Activated T-helper 9 cell treated with anti-CD3 and anti-CD28 coated beads, Interleukin-2, amount 50 U/mL, for 16 hours (primary cell): ENCODE data around the gene LMAN1L.

Source experiments
- DNase-seq: peaks from one replicate; pipeline ENCODE4 v3.0.0-alpha.2; 2020; ENCODE audit warnings: low read depth

LMAN1L gene

DNA sequence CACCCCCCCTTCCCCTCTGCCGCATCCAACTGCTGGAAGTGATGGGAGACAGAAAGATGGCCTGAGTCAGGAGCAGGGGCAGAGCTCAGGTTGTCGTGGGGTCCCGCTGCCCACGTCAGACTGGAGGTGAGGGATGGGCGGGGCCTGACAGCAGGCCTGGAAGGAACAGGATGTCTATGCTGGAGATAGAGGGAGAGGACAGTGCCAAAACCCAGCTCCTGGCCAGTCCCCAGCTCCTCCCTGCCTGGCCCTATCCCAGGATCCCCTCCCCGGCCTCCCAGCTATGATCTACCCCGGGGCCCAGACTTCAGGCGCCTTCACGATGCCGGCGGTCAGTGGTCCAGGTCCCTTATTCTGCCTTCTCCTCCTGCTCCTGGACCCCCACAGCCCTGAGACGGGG, at the start of gene LMAN1L:
Gene LMAN1L, plus strand, starts transcription at position 303 of the 400 bp plus-strand sequence. Its CDS starts 20 bp downstream, at position 323.
- no peak for DNase-seq

DNA sequence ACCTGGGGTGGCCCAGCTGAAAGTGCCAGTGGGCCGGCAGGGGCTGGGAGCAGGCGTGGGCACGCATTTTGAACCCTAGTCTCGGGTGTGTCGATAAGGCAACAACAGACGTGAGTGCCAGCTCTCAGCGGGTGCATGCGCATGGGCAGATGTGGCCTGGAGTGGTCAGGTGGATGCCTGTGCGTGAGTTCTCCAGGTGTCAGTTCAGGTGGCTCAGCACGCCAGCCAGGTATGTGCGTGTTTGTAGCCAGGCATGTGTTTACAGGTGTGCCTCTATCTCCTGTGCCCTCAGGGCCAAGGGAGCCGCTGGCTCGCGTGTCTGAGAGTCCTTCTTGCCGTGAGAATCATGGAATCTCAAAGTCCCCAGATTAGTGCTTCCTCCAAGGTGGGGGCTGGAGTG, 49.2 kb upstream of the LMAN1L start:
- DNase-seq, result no peak

DNA sequence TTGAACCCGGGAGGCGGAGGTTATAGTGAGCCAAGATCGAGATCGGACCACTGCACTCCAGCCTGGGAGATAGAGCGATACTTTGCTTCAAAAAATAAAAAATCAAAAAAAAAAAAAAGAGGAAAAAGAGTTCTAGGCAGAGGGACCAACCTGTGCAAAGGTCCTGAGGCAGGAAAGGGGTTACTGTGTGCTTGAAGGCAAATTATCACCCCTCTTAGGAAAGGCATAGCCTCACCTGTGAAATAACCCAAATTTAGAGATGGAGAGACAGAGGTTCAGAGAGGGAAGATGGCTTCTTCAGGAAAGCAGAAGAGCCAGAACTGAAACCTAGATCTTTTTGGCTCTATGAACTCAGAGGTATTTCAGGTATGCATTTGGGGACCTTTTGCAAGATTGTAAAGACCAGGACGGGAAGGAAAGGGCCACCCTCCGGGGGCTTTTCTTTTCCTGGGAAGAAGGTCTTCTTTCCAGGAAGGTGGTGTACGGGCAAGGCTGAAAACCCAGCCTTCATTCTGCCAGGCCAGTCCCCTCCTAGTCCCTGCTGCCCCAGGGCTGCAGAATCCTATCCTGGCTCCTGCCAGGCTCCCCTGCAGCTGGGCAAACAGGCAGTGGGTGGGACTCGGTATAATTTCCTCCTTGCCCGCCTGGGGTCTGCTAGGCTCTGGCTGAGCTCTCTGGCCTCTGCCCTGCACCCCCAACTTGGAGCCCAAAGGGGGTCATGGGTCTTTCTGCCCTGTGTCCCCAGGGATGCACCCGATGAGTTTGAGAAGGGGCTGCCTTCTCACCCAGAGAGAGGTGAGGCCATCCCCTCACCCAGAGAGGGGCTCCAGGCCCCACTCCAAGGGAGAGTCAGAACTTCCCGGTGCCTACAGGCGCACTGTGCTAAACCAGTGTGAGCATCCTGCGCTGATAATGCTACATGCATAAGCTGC, 45.2 kb upstream of the LMAN1L start:
- DNase-seq, result no peak

DNA sequence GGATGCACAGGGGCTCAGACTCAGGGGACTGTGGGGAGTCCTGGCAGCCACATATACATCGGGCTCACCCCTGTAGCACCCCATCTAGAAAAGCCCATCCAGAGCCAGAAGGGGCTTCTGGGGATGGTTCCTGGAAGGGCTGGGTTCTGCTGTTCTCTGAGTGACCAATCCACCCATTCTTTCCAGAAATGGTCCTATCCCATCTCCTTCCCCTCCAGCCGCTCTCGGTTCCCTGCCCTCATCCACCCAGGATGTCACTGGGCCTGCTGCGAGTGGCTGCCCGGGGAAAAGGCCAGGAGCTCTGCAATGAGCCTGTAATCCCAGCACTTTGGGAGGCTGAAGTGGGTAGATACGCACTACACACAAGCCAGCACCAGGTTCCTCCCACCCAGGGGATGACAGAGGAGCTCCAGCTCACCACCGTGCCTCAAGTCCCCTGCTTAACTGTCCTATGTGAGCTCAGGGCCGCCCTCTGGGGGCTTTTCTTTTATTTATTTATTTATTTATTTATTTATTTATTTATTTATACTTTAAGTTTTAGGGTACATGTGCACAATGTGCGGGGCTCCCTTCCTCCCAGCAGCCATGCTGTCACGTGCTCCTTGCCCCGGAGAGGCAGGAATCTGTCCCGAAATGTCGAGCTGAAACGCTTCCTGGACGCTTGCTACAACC, 44.4 kb upstream of the LMAN1L start:
- no peak for DNase-seq

DNA sequence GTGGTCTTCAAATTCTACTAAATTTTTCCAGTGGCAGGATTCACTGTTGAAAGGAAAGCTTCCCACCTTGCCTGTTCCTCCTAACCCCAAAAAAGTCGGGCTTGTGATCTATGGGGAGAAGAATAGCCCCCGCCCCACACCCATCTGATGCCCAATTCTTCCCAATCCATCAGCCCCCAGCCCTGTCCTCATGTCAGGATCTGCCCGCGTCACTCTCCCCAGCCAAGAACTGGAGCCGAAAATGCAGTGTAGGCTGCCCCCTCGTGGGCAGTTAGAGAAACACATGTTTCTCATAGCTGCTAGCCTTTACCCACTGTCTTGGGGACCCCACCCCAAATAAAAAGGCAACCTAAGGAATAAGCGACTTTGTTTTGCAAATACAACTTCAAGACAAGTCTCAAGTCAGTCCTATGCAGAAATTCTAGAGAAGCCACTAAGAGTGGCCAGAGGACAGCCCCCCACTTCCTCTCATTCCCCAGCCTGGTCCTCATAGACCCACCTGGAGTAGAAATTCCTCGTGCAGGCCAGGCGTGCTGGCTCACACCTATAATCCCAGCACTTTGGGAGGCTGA, 43.8 kb upstream of the LMAN1L start:
- DNase-seq, result peak; percentile 48

DNA sequence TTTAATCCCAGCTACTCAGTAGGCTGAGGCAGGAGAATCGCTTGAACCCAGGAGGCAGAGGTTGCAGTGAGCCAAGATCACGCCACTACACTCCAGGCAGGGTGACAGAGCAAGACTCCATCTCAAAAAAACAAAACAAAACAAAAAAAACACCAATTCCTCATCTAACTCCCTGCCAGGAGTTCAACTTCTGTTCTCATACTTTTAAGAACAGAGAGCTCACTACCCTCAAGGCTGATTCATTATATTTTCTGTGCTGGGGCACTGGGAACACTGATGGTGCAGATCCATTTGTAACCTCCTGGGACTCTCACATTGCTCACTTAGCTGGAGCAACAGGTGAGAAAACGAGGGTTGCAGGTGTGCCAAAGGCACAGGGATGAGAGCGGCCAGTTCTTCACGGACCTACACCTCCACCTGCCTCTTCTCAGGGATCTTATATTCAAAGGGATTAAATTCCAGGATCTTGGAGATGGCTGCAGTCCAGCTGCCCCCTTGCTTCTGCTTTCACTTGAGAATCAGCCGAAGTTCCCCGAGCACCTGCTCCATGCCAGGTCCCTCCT, 43.1 kb upstream of the LMAN1L start:
- no peak for DNase-seq

DNA sequence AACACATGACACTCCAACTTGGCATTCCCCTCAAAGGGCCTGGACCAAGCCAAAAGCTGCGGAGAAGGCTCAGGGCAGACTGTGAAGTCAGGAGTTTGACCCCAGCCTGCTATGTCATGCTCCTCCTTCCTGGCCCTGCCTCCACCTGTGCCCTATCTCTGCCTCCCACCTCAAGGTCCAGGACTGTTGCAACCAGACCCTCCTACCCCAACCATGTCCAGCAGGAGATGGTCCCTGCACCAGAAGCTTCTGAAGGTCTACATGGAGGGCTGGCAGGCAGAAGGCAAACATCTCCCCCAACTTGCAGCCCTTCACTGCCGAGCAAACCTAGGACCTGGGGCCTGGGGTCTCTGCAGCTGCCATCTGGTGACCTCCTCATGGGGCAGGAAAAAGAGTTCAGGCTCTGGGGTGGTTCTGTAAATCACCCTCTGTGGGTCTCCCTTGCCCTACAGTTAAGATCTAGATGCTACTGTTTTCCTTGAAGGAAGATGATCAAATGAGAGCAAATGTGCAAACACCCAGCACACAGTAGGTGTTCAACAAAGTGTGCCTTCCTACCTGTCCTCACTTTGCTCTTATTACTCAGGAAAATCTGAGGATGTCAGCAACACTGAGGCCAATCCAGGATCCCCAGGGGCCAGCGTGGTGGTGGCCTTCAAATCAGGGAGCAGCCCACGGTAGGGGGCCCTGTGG, 42.3 kb upstream of the LMAN1L start:
- DNase-seq, result no peak

DNA sequence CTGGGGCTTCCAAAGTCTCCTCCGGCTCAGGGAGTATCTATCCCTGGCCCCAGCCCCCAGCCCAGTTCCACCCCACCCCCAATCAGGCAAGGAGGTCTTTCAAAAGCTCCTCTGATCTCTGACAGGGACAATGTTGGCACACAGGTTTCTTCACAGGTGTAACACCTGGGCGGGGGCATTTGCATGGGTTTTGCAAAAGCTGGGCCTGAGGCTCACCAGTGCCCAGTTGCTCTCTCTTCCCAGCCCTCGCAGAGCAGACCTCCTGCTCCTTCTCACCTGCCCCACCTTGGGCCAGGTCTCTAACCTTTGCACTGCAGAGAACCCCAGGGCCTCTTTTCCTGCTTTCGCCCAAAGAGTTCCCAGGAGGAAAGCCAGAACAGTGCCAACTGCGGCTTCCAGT, 39.3 kb upstream of the LMAN1L start:
- DNase-seq, result no peak

DNA sequence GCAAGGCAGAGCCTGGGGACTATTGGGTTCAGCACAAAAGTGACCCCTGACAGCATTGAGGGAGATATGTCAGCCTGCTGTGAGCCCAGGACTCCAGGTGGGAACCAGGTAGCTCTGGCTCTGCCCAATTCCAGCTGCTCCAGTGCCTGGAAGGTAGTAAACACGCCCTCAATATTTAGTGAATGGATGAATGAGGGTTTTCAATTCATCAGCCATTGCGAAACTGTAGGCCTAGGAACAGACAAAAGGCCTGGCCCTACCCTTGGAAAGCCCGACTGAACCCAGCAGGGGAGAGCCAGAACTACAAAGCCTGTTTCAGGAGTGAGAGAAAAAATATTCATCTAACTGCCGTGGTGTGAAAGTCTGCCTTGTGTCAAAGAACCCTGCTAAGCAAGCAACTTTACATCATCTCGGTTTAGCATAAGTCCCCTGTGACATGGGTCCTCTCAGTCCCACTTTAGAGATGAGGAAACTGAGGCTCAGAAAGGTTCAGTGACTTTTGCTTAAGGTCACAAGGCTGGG, 38.8 kb upstream of the LMAN1L start:
- no peak for DNase-seq

DNA sequence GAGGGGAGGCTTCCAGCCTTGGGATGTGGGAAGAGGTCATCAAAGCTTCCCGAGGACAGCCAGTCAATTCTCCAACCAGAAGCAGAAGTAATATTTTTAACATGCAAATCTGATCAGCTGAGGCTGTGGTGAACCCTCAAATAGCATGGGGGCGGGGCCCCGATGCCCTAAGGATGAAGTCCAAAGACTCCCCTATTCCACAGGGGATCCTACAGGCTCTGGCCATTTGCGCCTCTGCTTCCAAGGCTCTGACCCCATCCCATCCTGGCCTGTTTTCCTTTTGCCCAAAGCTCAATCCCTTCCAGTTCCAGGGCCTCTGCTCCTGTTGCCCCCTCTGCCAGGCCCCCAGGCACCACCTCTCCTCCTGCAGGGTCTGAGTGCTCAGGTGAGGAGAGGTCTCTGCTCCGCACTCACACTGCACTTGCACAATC, 37.5 kb upstream of the LMAN1L start:
- DNase-seq, result no peak

DNA sequence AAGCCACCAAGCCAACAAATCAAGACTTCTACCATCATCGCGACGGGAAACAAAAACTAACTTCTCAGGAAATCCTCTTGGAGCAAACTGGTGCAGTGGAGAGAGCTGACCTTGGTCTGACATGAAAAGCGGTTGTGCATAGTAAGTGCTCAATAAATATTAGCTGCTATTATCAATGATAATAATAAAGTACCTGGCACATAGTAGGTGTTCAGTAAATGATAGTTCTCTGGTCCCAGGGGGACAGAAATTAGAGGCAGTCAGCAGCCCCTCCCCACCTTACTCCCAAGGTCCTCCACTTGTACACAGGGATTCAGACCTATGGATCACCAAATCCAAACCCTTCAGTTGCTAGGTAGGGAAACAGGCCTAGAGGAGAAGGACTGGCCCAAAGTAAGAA, 36.7 kb upstream of the LMAN1L start:
- no peak for DNase-seq

DNA sequence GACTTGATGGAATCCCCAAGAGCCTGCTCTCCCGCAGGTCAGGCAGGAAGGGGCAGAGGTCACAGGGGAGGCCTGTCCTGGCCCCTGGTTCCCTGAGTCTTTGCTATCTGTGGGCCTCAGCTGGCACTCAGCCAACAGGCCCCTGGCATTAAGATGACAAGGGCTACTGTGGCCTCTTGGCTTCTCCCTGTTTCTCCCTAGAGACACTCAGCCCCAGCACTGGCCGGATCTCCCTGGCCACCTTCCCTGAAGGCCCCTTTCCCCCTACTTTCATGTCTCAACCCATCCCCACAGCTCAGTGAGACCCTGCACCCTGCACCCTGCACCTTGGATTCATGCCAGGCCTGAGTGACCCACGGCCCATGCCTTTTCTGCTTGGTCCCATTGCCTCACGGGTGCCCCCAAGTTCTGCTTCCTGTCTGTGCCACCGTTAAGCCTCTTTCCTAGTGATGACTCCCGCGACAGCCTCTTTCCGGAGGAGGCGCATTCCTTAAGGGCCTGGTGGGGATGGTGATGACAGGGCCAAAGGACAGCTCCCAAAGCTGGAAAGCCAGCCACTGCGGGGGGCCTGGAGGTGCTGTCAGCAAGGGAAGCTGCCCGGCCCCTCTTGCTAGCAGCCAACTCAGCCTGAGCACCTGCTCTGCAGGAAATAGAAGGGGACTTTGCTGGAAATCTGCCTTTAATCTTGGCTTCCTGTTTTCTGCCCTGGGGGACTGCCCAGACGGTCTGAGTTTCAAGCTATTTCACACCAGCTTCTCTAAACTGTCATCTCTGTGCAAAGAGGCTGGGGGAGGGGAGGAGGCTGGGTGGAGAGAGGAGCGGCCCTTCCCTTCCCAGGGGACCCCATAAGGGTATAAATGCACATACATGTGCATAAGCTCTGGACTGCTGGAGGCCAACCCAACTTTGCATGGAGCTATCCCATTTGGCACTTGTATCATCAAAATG, 35.5 kb upstream of the LMAN1L start:
- peak; percentile 33 for DNase-seq

DNA sequence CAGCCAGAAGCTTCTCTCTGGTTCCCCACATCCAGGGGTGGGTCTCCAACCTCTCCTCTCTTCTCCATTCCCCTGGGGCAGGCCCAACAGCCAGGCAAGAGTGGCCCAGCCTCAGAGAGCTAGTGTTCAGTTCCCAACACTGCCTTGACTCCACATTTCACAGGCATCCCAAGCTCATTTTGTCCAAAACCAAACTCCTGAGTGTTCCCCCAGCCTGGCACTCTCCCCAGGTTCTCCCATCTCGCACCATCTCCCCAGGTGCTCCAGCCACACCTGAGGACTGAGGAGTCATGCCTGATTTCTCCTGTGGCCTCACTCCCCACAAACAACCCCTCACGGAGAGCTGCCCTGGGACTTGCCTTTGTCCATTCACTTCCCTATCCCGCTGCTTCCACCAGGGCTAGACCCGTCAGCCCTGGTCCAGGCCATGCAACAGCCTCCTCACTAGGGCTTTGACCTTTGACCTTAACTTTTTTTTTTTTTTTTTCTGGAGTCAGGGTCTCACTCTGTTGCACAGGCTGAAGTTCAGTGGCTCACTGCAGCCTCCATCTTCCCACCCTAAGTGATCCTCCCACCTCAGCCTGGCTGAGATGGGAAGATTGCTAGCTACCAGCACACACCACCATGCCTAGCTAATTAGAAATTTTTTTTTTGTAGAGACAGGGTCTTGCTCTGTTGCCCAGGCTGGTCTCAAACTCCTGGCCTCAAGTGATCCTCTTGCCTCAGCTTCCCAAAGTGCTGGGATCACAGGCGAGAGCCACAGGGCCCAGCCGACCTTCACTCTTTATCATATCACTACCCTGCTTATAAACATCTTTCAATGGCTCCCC, 34.7 kb upstream of the LMAN1L start:
- no peak for DNase-seq

DNA sequence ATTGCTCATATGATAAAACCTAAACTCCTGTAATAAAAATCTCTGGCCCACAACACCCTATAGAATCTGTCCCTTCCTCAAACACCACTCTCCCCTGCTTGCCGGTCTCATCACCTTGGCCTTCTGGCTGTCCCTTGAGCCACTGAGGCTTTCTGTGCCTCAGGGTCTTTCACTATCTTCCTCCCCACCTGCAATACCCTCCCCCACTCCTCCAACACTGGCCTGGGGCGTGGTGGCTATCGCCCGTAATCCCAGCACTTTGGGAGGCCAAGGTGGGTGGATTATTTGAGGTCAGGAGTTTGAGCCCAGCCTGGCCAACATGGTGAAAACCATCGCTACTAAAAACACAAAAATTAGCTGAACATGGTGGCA, 34.0 kb upstream of the LMAN1L start:
- no peak for DNase-seq

DNA sequence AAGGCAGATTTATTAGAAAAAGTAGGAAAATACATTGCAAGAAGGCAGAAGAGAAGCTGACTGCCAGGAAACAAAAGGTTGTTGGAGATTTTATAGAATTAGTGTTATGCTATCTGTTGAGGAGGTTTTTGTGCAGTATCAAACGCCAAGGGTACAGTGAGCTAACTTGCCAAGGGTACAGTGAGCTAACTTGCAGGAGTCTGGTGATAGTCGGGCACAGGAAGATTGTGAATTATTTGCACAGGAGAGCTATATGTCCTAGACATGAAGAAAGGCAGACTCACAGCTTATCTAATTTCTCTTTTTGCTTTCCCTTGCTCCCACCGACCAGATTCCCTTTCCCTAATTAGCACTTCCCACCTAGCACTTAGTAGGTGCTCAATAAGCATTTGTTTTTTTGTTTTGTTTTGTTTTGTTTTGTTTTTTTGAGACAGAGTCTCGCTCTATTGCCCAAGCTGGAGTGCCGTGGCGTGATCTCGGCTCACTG, 33.4 kb upstream of the LMAN1L start:
- DNase-seq, result no peak

DNA sequence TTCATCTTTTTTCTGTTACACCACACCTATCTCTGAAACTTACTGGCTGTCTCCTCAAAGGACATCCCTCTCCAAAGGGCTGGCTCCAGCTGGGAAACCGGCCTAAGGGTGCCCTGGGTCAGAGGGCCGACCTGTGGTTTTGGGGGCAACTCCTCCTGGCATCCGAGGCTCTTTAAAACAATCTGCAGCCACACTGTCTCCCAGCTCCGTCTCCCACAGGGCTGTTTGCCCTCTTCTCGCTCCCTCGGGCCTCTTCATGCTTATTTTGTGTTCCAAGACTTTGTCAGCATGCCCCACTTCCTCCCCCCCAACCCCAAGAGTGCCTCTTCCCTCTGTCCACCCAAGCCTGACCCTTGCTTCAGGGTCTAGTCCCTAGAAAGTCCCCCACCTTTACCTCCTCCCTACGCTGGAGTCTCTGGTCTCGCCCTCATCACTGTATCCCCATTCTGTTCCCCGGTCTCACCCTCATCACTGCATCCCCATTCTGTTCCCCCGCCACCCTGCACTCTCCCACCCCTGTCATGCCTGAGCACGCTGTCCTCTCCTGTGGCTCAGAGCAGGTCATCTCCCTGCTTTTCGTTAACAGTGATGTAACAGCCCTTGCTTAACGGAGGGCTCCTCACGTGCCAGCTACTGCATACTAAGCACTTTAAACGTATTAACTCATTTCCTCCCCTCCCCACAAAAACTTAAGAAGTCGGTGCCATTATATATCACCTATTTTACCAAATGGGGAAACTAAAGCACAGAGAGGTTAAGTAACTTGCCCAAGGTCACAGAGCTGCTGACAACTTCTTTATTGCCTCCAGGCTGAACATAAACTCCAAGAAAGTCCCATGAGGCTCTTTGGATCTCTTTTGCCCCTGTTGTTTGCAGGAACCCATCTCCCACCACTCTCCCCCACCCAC, 31.9 kb upstream of the LMAN1L start:
- no peak for DNase-seq

DNA sequence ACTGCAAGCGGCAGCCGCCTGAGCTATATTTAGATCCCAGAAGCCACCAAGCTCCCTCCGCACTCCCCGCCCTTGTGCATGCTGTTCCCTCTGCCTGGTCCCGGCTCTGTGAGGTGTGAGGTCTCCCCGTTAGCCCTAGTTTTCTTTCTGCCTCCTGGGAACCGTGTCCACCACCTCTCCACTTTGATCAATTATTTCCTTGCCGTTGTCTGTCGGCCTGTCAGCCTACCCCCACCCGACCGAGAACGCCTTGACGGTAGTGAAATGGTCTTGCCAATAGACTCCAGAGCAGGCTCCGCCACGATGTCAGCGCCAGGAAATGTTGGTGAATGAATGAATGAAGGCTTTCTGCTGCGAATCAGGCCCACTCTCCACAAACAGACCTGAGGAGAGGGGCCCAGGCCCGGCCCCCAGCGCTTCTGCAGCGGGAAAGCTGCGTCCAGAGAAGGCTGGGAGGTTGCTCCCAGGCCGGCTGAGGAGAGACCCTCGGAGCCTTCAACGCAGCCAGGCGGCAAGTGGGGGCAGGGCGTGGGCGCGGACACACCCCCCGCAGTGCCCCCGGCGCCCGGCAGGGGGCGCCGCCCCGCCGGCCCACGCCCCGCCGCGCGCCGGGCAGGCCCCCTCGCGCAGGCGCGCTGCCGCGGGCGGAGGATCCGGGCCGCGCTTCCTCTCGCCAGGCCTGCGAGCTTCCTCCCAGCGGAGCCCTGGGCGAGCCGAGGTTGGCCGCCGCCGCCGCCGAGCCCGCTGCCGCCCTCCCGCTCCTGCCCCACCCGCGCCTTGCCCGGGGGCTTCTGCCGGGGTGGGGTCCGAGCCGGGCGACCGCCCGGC, 31.0 kb upstream of the LMAN1L start, which contains the start of gene CSK:
Gene CSK, plus strand, starts transcription at position 650 of the 828 bp plus-strand sequence. CDS start 16,218 bp downstream, outside the sequence.
- DNase-seq, result peak; percentile 68
